Hepatocyte (in vitro differentiated cells): Measurements from ENCODE around the gene ACTL10. TPM values are rescaled to one million over a fixed set of nuclear protein-coding genes. Genes with fewer than 3 reads are reported as not detected.

Experiments used
- DNase-seq: peaks from one replicate; pipeline ENCODE4 v3.0.0-alpha.2; 2016; ENCODE audit warnings: low spot score
- H2AFZ ChIP-seq: fragments of 200-600 bp; sonication (generic); 2 replicates; pipeline ENCODE4 v1.6.0; 2016; ENCODE audit warnings: antibody characterized with exemption, mild to moderate bottlenecking
- H3K27ac ChIP-seq: fragments of 200-600 bp; sonication (generic); 2 replicates; pipeline ENCODE4 v1.5.1; 2016; ENCODE audit warnings: mild to moderate bottlenecking
- H3K27me3 ChIP-seq: fragments of 200-600 bp; sonication (generic); 2 replicates; pipeline ENCODE4 v1.6.1; 2016
- H3K36me3 ChIP-seq: fragments of 200-600 bp; sonication (generic); replicated peaks from 2 replicates; pipeline ENCODE4 v1.5.1; 2016; ENCODE audit warnings: low read depth; ENCODE audit not compliant: insufficient read depth
- H3K4me1 ChIP-seq: fragments of 200-600 bp; sonication (generic); 2 replicates; pipeline ENCODE4 v1.5.1; 2016; ENCODE audit warnings: mild to moderate bottlenecking, moderate library complexity; ENCODE audit not compliant: insufficient read depth
- H3K4me2 ChIP-seq: fragments of 200-600 bp; sonication (generic); 2 replicates; pipeline ENCODE4 v1.6.0; 2016
- H3K4me3 ChIP-seq: fragments of 200-600 bp; sonication (generic); 2 replicates; pipeline ENCODE4 v1.5.1; 2016; ENCODE audit warnings: mild to moderate bottlenecking
- H3K79me2 ChIP-seq: fragments of 200-600 bp; sonication (generic); 2 replicates; pipeline ENCODE4 v1.6.0; 2017; ENCODE audit warnings: mild to moderate bottlenecking
- H3K9me2 ChIP-seq: fragments of 200-600 bp; sonication (generic); replicated peaks from 2 replicates; pipeline ENCODE4 v1.6.0; 2017; ENCODE audit warnings: mild to moderate bottlenecking; ENCODE audit not compliant: insufficient read depth
- H3K9me3 ChIP-seq: fragments of 200-600 bp; sonication (generic); 2 replicates; pipeline ENCODE4 v1.5.1; 2016; ENCODE audit warnings: low read depth, mild to moderate bottlenecking
- H4K20me1 ChIP-seq: fragments of 200-600 bp; sonication (generic); 2 replicates; pipeline ENCODE4 v1.6.0; 2016; ENCODE audit warnings: mild to moderate bottlenecking; ENCODE audit not compliant: insufficient read depth, poor library complexity, severe bottlenecking
- CTCF ChIP-seq: fragments of 200-600 bp; sonication (generic); IDR thresholded peaks from 2 replicates; pipeline ENCODE4 v1.5.1; 2016; ENCODE audit warnings: antibody characterized with exemption, mild to moderate bottlenecking; ENCODE audit not compliant: poor library complexity
- EZH2 ChIP-seq: fragments of 200-600 bp; sonication (generic); IDR thresholded peaks from 2 replicates; pipeline ENCODE4 v1.6.1; 2016; ENCODE audit warnings: antibody characterized with exemption, mild to moderate bottlenecking, borderline replicate concordance
- EZH2phosphoT487 ChIP-seq: fragments of 200-600 bp; sonication (generic); IDR thresholded peaks from one replicate; pipeline ENCODE4 v1.6.1; 2018; ENCODE audit warnings: antibody characterized with exemption, mild to moderate bottlenecking, low read depth, moderate library complexity; ENCODE audit not compliant: unreplicated experiment, severe bottlenecking
- WGBS: methylation state at CpG from one replicate; pipeline ENCODE4 v1.1.6; 2016; ENCODE audit warnings: low lambda C conversion rate; ENCODE audit errors: missing lambda C conversion rate; 5-methylcytosine and 5-hydroxymethylcytosine counted together
- polyA plus RNA-seq: library from polyadenylated mRNA; unstranded; fragments of >200 nt; fragmentation: Nextera tagmentation; extraction: Ambion mirVana; gene quantifications from 2 replicates; pipeline ENCODE4 v1.2.1, GENCODE V29; 2016
- total RNA-seq: library from RNA; depleted of rRNA; stranded (reverse); fragments of >200 nt; gene quantifications from 2 replicates; pipeline ENCODE4 v1.2.3, GENCODE V29; 2014

Gene ACTL10
- total and polyA plus RNA-seq, 2 experiments from 2014 or later = 0.17 to 2.6 TPM

GRCh38 chr20:33624399-33624798, 42.3 kb upstream of the ACTL10 start:
- H3K9me2 ChIP-seq = no peaks in the 10 kb centered on the region
- DNase-seq = no peak
- H3K79me2 ChIP-seq = no peaks in the 10 kb centered on the region
- no peaks in the 10 kb centered on the region for H3K27me3 ChIP-seq
- no peak overlapping the region for H3K27ac ChIP-seq
- no peak overlapping the region for H3K4me3 ChIP-seq
- peaks cover 7% of the 10 kb centered on the region for H3K36me3 ChIP-seq
- H2AFZ ChIP-seq = no peak overlapping the region
- H4K20me1 ChIP-seq = no peaks in the 10 kb centered on the region
- H3K4me2 ChIP-seq = no peak overlapping the region
- no peaks in the 10 kb centered on the region for H3K9me3 ChIP-seq
- 95% methylated on average over 3 of the region's 3 CpGs for WGBS
- H3K4me1 ChIP-seq = no peaks in the 10 kb centered on the region
- TF ChIP-seq EZH2phosphoT487 (no peak), CTCF (no peak)

GRCh38 chr20:33626190-33626589, 40.6 kb upstream of the ACTL10 start:
- Histone ChIP-seq H3K79me2 (no peaks in the 10 kb centered on the region), H3K4me3 (no peak overlapping the region), H4K20me1 (no peaks in the 10 kb centered on the region), H3K4me1 (no peaks in the 10 kb centered on the region), H3K36me3 (peaks cover 5% of the 10 kb centered on the region), H3K9me2 (no peaks in the 10 kb centered on the region), H3K27ac (no peak overlapping the region), H3K9me3 (no peaks in the 10 kb centered on the region), H2AFZ (no peak overlapping the region), H3K4me2 (no peak overlapping the region), H3K27me3 (no peaks in the 10 kb centered on the region)
- TF ChIP-seq EZH2 = no peak
- no peak for TF ChIP-seq EZH2phosphoT487
- TF ChIP-seq CTCF = no peak
- 97% methylated on average over 4 of the region's 4 CpGs for WGBS
- DNase-seq = no peak

GRCh38 chr20:33627577-33628216, 39.0 kb upstream of the ACTL10 start:
- no peak for DNase-seq
- 99% methylated on average over 4 of the region's 4 CpGs for WGBS
- H3K36me3 ChIP-seq = peaks cover 5% of the 10 kb centered on the region
- H3K4me1 ChIP-seq = no peaks in the 10 kb centered on the region
- no peaks in the 10 kb centered on the region for H4K20me1 ChIP-seq
- H3K27me3 ChIP-seq = no peaks in the 10 kb centered on the region
- no peaks in the 10 kb centered on the region for H3K9me3 ChIP-seq
- no peak overlapping the region for H3K27ac ChIP-seq
- no peak for TF ChIP-seq EZH2phosphoT487
- no peak for TF ChIP-seq EZH2
- TF ChIP-seq CTCF = no peak
- no peaks in the 10 kb centered on the region for H3K79me2 ChIP-seq
- H2AFZ ChIP-seq = no peak overlapping the region
- H3K9me2 ChIP-seq = no peaks in the 10 kb centered on the region
- no peak overlapping the region for H3K4me3 ChIP-seq
- H3K4me2 ChIP-seq = no peak overlapping the region

GRCh38 chr20:33629533-33629932, 37.2 kb upstream of the ACTL10 start:
- Histone ChIP-seq H3K79me2 (no peaks in the 10 kb centered on the region), H3K36me3 (peaks cover 5% of the 10 kb centered on the region), H3K4me2 (no peak overlapping the region), H2AFZ (no peak overlapping the region), H3K9me2 (no peaks in the 10 kb centered on the region), H3K27me3 (no peaks in the 10 kb centered on the region), H3K27ac (no peak overlapping the region), H3K4me1 (no peaks in the 10 kb centered on the region), H3K9me3 (no peaks in the 10 kb centered on the region), H4K20me1 (no peaks in the 10 kb centered on the region), H3K4me3 (no peak overlapping the region)
- no peak for DNase-seq
- WGBS = 98% methylated on average over 10 of the region's 10 CpGs
- TF ChIP-seq EZH2phosphoT487 (no peak), EZH2 (no peak), CTCF (no peak)
